ENCODE measurements around the gene ATM. TPM values are rescaled to one million over a fixed set of nuclear protein-coding genes. Genes with fewer than 3 reads are reported as not detected.

The ATM gene
- total and polyA plus RNA-seq, 10 of the 15 experiments (the other 5 are each of a cell fraction or from before 2014, with no cell fraction given): 10.0 to 91.5 (median 40.2) TPM

DNA sequence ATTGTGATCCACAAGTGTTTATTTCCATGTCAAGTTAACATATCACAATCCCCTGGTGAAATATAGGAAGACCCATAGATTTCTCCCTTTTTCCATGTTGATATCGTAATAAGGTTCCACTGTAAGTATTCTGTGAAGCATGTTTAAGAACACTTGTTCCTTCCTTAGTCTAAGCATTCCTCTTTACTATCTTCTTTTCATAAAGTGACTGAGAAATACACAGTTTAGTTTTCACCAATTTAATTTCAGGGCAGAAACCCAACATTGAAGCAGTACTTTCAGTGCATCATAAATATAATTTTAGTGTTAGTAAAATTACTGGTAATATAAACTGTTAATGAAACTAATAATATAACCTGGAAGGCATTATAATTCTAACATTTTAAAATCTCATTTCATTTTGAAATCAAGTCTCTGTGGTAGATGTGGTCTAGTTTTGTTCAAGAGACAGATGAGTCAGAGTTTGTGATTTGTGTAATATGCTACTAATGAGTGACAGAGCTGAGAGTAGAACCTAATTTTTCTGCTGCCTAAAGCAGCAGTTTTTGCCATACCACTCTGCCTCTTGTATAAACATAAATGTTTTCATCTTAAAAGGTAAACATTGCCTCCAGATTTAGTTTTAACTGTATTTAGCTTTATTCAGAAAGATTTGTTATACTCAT is 79.4 kb downstream of the ATM start:
- in situ Hi-C loops (cut with MboI): no loop called here
- Histone ChIP-seq H3K4me2 (ENCODE audit: control insufficient read depth, insufficient read depth) (no peak overlapping the region), H3K79me2 (ENCODE audit: control insufficient read depth, insufficient read depth, low read length) (no peaks in the 10 kb centered on the region), H3K4me1 (ENCODE audit: control insufficient read depth, insufficient read depth, low read length) (no peaks in the 10 kb centered on the region), H3K4me3 (no peak overlapping the region), H3K27ac (ENCODE audit: control insufficient read depth, insufficient read depth) (no peak overlapping the region), H2AFZ (ENCODE audit: control insufficient read depth, low read depth, low read length) (no peak overlapping the region), H3K27me3 (replicated peaks in 1 of 2; ENCODE audit: control insufficient read depth in 2 of 2, insufficient read depth in 2 of 2, low read length in 1 of 2) (no peaks in the 10 kb centered on the region), H3K9me3 (replicated peaks; ENCODE audit: control insufficient read depth, insufficient read depth, low read length) (no peaks in the 10 kb centered on the region), H4K20me1 (ENCODE audit: control insufficient read depth, insufficient read depth) (no peaks in the 10 kb centered on the region), H3K36me3 (ENCODE audit: control insufficient read depth in 2 of 2, insufficient read depth in 2 of 2, low read length in 1 of 2) (0 out of 4 replicates have a peak, but pooled peaks cover 0 to 8% of the 10 kb centered on the region in 2 experiments), H3K9ac (ENCODE audit: control insufficient read depth, insufficient read depth, low read length) (no peak overlapping the region)
- WGBS (ENCODE audit: insufficient coverage, insufficient replicate concordance, low lambda C conversion rate, missing lambda C conversion rate): 0% methylated on average over 1 of the region's 1 CpG
- peak; percentile 87 for ATAC-seq
- POLR2A ChIA-PET: no interaction called here
- SMC1A ChIA-PET (ENCODE audit: uncharacterized antibody, unreplicated experiment): interaction anchor here (0.8 kb wide), 1 partner anchor 159 kb away, joined by 3 read pairs; no protein-coding TSS in a partner anchor
- intact Hi-C loops (cut with micrococcal nuclease; ENCODE audit: unreplicated experiment): no loop called here
- CTCF ChIA-PET: interaction anchor here (1.1 kb wide), 1 partner anchor 72 kb away, joined by 3 read pairs; no protein-coding TSS in a partner anchor
- FAIRE-seq: no peak
- RAD21 ChIA-PET (ENCODE audit: unreplicated experiment): no interaction called here
- no peak for DNase-seq (ENCODE audit: low read depth, low spot score)
- no TSS peak for BruUV-seq (replicated peaks)
- TF ChIP-seq MTA2 (IDR thresholded peaks at IDR 0.05; ENCODE audit: low read depth) (0 out of 2 replicates have a peak, but pooled peaks have one; percentile 23), ZNF384 (IDR thresholded peaks at IDR 0.05; ENCODE audit: borderline replicate concordance, low read depth, low read length) (no peak), JUND (IDR thresholded peaks at IDR 0.05; ENCODE audit: low read depth, low read length) (no peak), E2F8 (IDR thresholded peaks at IDR 0.05; ENCODE audit: low read depth, partially characterized antibody) (no peak), RUNX3 (IDR thresholded peaks at IDR 0.05; ENCODE audit: low read length) (peak; percentile 49; the same call in 1 of the 2 replicates), IRF4 (IDR thresholded peaks at IDR 0.05; ENCODE audit: low read depth, low read length) (no peak), PRDM15 (CRISPR knock-in tag; IDR thresholded peaks at IDR 0.05) (no peak), BCL11A (IDR thresholded peaks at IDR 0.05; ENCODE audit: low read depth, low read length) (0 out of 2 replicates have a peak, but pooled peaks have one; percentile 16), ZBED1 (IDR thresholded peaks at IDR 0.05; ENCODE audit: borderline replicate concordance) (no peak), JUNB (IDR thresholded peaks at IDR 0.05) (peak; percentile 16; the same call in 1 of the 2 replicates)
- TF ChIP-seq, protein P1, sequence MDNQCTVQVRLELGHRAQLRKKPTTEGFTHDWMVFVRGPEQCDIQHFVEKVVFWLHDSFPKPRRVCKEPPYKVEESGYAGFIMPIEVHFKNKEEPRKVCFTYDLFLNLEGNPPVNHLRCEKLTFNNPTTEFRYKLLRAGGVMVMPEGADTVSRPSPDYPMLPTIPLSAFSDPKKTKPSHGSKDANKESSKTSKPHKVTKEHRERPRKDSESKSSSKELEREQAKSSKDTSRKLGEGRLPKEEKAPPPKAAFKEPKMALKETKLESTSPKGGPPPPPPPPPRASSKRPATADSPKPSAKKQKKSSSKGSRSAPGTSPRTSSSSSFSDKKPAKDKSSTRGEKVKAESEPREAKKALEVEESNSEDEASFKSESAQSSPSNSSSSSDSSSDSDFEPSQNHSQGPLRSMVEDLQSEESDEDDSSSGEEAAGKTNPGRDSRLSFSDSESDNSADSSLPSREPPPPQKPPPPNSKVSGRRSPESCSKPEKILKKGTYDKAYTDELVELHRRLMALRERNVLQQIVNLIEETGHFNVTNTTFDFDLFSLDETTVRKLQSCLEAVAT (IDR thresholded peaks at IDR 0.05): no peak
- TF ChIP-seq, protein P2, sequence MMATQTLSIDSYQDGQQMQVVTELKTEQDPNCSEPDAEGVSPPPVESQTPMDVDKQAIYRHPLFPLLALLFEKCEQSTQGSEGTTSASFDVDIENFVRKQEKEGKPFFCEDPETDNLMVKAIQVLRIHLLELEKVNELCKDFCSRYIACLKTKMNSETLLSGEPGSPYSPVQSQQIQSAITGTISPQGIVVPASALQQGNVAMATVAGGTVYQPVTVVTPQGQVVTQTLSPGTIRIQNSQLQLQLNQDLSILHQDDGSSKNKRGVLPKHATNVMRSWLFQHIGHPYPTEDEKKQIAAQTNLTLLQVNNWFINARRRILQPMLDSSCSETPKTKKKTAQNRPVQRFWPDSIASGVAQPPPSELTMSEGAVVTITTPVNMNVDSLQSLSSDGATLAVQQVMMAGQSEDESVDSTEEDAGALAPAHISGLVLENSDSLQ (IDR thresholded peaks at IDR 0.05): peak; percentile 89
- TF ChIP-seq, protein P3, sequence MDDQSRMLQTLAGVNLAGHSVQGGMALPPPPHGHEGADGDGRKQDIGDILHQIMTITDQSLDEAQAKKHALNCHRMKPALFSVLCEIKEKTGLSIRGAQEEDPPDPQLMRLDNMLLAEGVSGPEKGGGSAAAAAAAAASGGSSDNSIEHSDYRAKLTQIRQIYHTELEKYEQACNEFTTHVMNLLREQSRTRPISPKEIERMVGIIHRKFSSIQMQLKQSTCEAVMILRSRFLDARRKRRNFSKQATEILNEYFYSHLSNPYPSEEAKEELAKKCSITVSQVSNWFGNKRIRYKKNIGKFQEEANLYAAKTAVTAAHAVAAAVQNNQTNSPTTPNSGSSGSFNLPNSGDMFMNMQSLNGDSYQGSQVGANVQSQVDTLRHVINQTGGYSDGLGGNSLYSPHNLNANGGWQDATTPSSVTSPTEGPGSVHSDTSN (IDR thresholded peaks at IDR 0.05; ENCODE audit: insufficient replicate concordance, low read depth, low read length): peak; percentile 31

Measured in GM12878 (cell line).